DMS79 treated with DMSO at 0.1 percent for 48 hours (cell line): Measurements from ENCODE around the gene CTBP2.

Experiments used
- DNase-seq: peaks from one replicate; lab custom pipeline; 2025; lab: John Stamatoyannopoulos, UW

Gene CTBP2

GRCh38 chr10:125159932-125160855 is at the start of gene CTBP2:
Gene CTBP2, minus strand, starts transcription at chr10:125160563.
- DNase-seq: no peak

GRCh38 chr10:125209591-125210355 is 49.4 kb upstream of the CTBP2 start:
- no peak for DNase-seq

GRCh38 chr10:125208854-125209565 is 48.6 kb upstream of the CTBP2 start:
- DNase-seq: no peak

GRCh38 chr10:125206623-125207022 is 46.3 kb upstream of the CTBP2 start:
- no peak for DNase-seq

- no peak for DNase-seq
Measured at GRCh38 chr10:125205431-125205830, 45.1 kb upstream of the CTBP2 start.

GRCh38 chr10:125204400-125204799 is 44.0 kb upstream of the CTBP2 start:
- DNase-seq: no peak

GRCh38 chr10:125203186-125203800 is 42.9 kb upstream of the CTBP2 start:
- no peak for DNase-seq

- DNase-seq: no peak
Measured at GRCh38 chr10:125201791-125202622, 41.6 kb upstream of the CTBP2 start.

GRCh38 chr10:125201108-125201524 is 40.8 kb upstream of the CTBP2 start:
- no peak for DNase-seq

GRCh38 chr10:125200396-125200795 is 40.0 kb upstream of the CTBP2 start:
- no peak for DNase-seq

GRCh38 chr10:125199270-125199669 is 38.9 kb upstream of the CTBP2 start:
- no peak for DNase-seq

- no peak for DNase-seq
Measured at GRCh38 chr10:125194814-125195213, 34.5 kb upstream of the CTBP2 start.

- DNase-seq: no peak
Measured at GRCh38 chr10:125193306-125193877, 33.0 kb upstream of the CTBP2 start.

GRCh38 chr10:125192620-125193019 is 32.3 kb upstream of the CTBP2 start:
- no peak for DNase-seq

- DNase-seq: no peak
Measured at GRCh38 chr10:125192005-125192404, 31.6 kb upstream of the CTBP2 start.

- DNase-seq: no peak
Measured at GRCh38 chr10:125190946-125191345, 30.6 kb upstream of the CTBP2 start.

- no peak for DNase-seq
Measured at GRCh38 chr10:125190414-125190813, 30.1 kb upstream of the CTBP2 start.

GRCh38 chr10:125189162-125189561 is 28.8 kb upstream of the CTBP2 start:
- DNase-seq: no peak

- no peak for DNase-seq
Measured at GRCh38 chr10:125187238-125188194, 27.2 kb upstream of the CTBP2 start.
